ENCODE results near the gene FOXN4.
"Not testable (repeated sequence)": the region's sequence is repeated elsewhere in the genome, so short reads cannot be mapped to it uniquely, and the experiment has no call there.

Gene FOXN4

DNA sequence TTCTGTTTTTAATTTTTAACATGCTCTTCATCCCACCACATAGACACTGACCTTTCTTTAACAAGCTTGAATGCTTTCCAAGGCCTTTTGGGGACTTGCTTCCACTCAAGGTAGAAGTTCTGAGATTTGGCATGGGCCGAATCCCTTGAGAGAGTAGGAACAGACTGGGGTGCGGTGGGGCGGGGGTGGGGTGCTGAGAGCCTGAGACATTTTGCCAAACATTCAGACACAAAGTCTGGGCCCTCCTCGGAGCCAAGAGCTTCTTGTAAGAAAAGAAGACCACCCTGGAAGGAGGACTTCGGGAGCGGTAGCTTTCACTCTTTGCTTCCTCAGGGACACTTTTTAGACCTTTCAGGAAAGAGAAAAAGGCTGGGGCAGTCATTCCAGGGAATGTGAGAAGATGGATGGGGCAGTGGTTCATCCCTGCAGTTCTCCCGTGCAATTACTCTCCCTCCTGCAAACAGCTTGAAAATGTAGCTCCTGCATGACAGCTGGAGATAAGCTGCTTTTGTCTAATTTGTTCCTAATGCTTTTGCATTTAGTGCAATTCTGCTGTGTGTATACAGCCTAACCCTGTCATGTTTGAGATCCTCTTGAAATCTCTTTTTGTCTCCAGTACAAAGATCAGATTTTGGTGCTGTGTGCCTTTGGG, 22.3 kb upstream of the FOXN4 start:
- DNase-seq (ENCODE audit: low read depth) = no peak
- H3K4me3 ChIP-seq (ENCODE audit: low read depth, low read length) = no peak overlapping the region
- TF ChIP-seq, protein P1, sequence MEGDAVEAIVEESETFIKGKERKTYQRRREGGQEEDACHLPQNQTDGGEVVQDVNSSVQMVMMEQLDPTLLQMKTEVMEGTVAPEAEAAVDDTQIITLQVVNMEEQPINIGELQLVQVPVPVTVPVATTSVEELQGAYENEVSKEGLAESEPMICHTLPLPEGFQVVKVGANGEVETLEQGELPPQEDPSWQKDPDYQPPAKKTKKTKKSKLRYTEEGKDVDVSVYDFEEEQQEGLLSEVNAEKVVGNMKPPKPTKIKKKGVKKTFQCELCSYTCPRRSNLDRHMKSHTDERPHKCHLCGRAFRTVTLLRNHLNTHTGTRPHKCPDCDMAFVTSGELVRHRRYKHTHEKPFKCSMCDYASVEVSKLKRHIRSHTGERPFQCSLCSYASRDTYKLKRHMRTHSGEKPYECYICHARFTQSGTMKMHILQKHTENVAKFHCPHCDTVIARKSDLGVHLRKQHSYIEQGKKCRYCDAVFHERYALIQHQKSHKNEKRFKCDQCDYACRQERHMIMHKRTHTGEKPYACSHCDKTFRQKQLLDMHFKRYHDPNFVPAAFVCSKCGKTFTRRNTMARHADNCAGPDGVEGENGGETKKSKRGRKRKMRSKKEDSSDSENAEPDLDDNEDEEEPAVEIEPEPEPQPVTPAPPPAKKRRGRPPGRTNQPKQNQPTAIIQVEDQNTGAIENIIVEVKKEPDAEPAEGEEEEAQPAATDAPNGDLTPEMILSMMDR (IDR thresholded peaks at IDR 0.05; ENCODE audit: low read depth, low read length) = no peak
- TF ChIP-seq POLR2A (IDR thresholded peaks at IDR 0.05; ENCODE audit: extremely low read depth, insufficient read length) (no peak), MYC (IDR thresholded peaks at IDR 0.05; ENCODE audit: low read depth, low read length) (no peak)
- TF ChIP-seq, protein P2, sequence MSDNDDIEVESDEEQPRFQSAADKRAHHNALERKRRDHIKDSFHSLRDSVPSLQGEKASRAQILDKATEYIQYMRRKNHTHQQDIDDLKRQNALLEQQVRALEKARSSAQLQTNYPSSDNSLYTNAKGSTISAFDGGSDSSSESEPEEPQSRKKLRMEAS (IDR thresholded peaks at IDR 0.05; ENCODE audit: low read depth, low read length) = no peak

DNA sequence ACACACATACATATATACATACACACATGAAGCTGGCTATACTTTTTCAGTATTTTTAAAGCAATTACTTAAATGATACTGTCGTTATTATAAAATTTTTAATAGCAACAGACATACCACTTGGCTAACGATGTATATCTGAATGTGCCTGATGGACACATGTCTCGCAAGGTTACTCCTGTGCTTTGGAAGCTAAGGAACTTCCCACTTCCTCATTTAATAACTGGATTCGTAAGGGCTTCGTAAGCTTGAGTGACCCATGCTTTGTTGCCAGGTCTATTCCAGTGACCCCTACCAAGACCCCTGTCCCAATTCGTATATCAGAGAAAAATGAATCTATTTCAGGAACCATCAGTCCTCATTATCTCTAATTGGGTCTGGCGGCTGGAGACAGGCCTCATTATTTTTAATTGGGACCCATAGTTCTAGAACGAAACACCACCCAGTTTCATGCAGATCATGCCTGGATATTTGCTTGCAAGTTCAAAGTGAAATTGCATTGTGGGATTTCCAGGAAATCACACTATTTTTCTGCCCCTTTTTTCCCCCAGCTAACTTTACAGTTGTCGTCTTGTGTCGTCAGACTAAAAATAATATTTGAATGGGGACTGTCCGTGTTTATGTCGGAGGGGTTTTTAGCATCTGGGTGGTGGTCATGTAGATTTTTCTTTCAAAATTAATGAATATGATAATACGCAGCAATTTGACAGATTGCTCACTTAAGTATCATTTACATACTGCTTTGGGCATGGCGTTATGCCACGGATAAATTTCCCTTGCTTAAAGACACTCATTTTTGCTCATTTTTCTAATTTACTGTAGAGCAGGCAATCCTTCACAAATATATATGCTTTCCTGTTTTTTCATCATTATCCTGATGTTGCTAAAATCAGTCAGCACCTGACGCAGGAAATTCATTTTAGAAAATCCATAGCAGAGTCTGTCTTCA, 21.5 kb upstream of the FOXN4 start:
- TF ChIP-seq, protein P2 (IDR thresholded peaks at IDR 0.05; ENCODE audit: low read depth, low read length) = no peak
- no peak for TF ChIP-seq POLR2A (IDR thresholded peaks at IDR 0.05; ENCODE audit: extremely low read depth, insufficient read length)
- TF ChIP-seq, protein P1 (IDR thresholded peaks at IDR 0.05; ENCODE audit: low read depth, low read length) = no peak
- no peak for TF ChIP-seq MYC (IDR thresholded peaks at IDR 0.05; ENCODE audit: low read depth, low read length)

DNA sequence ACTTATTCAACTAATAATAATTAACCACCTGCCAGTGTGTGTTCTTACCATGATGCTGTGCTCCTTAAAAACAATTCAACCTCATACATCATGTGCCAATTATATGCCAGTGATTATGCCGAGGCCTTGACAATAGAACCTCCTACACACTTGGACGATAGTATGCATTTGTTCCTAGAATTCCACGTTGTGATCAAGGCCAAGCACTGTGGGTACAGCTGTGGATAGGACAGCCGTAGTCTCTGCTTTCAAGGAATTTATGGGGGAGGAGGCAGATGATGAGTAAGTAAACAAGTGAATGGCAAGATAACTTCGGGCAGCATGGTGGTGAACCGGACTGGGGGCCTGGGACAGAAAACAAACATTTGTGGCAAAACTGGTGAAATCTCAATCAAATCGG, 20.6 kb upstream of the FOXN4 start:
- DNase-seq (ENCODE audit: low read depth) = no peak
- no peak for TF ChIP-seq MYC (IDR thresholded peaks at IDR 0.05; ENCODE audit: low read depth, low read length)
- TF ChIP-seq POLR2A (IDR thresholded peaks at IDR 0.05; ENCODE audit: extremely low read depth, insufficient read length) = no peak
- TF ChIP-seq, protein P2 (IDR thresholded peaks at IDR 0.05; ENCODE audit: low read depth, low read length) = no peak
- TF ChIP-seq, protein P1 (IDR thresholded peaks at IDR 0.05; ENCODE audit: low read depth, low read length) = no peak
- H3K4me3 ChIP-seq (ENCODE audit: low read depth, low read length) = no peak overlapping the region

More for the DNA sequence above, 21.5 kb upstream of the FOXN4 start:
- DNase-seq (ENCODE audit: low read depth) = no peak
- no peak overlapping the region for H3K4me3 ChIP-seq (ENCODE audit: low read depth, low read length)

DNA sequence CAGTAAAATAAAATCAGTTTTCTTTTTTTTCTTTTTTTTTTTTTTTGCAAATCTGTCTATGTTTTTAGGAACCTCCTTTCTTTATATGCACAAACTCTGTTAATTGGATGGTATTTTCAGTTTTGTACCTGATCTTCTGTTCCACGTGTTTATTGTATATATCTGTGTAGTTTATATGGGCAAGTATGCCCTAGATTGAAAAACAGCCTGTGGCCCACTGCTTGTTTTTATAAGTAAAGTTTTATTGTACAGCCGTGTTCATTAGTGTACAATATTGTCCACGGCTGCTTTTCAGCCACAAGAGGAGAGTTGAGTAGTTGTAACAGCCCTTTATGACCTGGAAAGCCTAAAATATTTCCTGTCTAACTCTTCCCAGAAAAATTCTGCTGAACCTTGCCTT, 19.9 kb upstream of the FOXN4 start:
- TF ChIP-seq MYC (IDR thresholded peaks at IDR 0.05; ENCODE audit: low read depth, low read length) = no peak
- TF ChIP-seq POLR2A (IDR thresholded peaks at IDR 0.05; ENCODE audit: extremely low read depth, insufficient read length) = no peak
- TF ChIP-seq, protein P2 (IDR thresholded peaks at IDR 0.05; ENCODE audit: low read depth, low read length) = no peak
- TF ChIP-seq, protein P1 (IDR thresholded peaks at IDR 0.05; ENCODE audit: low read depth, low read length) = no peak
- DNase-seq (ENCODE audit: low read depth) = no peak
- H3K4me3 ChIP-seq (ENCODE audit: low read depth, low read length) = no peak overlapping the region

DNA sequence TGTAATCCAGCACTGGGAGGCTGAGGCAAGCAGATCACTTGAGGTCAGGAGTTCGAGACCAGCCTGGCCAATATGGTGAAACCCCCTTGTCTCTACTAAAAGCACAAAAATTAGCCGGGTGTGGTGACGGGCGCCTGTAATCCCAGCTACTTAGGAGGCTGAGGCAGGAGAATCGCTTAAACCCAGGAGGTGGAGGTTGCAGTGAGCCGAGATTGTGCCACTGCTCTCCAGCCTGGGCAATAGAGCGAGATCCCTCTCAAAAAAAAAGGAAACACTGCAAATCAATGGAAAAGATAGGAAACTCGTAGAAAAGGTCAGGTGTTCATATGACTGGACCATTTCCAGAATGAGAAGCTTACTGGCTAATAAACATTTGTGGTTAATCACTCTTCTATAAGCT, 12.2 kb upstream of the FOXN4 start:
- not testable (repeated sequence) for DNase-seq (ENCODE audit: low read depth); H3K4me3 ChIP-seq (ENCODE audit: low read depth, low read length)

Measured in NB4 (cell line).